ENCODE data around the gene PNP.

DNA sequence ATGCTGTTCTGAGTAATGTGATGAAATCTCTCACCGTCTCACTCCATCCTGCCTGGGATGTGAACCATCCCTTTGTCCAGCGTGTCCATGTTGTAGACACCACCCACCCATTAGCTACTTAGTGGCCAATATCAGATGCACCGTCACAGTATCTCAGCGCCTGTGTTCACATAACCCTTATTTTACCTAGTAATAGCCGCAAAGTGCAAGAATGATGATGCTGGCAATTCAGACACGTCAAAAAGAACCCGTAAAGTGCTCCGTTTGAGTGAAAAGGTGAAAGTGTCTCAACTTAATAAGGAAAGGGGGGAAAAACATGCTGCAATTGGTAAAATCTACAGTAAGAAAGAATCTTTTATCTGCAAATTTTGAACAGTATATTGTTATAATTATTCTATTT, 39.2 kb downstream of the PNP start:
- TF ChIP-seq POLR2AphosphoS5 (IDR thresholded peaks at IDR 0.05) = no peak
- TF ChIP-seq, protein P1, sequence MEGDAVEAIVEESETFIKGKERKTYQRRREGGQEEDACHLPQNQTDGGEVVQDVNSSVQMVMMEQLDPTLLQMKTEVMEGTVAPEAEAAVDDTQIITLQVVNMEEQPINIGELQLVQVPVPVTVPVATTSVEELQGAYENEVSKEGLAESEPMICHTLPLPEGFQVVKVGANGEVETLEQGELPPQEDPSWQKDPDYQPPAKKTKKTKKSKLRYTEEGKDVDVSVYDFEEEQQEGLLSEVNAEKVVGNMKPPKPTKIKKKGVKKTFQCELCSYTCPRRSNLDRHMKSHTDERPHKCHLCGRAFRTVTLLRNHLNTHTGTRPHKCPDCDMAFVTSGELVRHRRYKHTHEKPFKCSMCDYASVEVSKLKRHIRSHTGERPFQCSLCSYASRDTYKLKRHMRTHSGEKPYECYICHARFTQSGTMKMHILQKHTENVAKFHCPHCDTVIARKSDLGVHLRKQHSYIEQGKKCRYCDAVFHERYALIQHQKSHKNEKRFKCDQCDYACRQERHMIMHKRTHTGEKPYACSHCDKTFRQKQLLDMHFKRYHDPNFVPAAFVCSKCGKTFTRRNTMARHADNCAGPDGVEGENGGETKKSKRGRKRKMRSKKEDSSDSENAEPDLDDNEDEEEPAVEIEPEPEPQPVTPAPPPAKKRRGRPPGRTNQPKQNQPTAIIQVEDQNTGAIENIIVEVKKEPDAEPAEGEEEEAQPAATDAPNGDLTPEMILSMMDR (IDR thresholded peaks at IDR 0.05) = no peak

All from upper lobe of left lung (tissue), 4 donors.